ENCODE measurements around the gene DHRS11.
A peak's percentile ranks its signal among the peaks of the same experiment; 100 is the strongest.

The DHRS11 gene

DNA sequence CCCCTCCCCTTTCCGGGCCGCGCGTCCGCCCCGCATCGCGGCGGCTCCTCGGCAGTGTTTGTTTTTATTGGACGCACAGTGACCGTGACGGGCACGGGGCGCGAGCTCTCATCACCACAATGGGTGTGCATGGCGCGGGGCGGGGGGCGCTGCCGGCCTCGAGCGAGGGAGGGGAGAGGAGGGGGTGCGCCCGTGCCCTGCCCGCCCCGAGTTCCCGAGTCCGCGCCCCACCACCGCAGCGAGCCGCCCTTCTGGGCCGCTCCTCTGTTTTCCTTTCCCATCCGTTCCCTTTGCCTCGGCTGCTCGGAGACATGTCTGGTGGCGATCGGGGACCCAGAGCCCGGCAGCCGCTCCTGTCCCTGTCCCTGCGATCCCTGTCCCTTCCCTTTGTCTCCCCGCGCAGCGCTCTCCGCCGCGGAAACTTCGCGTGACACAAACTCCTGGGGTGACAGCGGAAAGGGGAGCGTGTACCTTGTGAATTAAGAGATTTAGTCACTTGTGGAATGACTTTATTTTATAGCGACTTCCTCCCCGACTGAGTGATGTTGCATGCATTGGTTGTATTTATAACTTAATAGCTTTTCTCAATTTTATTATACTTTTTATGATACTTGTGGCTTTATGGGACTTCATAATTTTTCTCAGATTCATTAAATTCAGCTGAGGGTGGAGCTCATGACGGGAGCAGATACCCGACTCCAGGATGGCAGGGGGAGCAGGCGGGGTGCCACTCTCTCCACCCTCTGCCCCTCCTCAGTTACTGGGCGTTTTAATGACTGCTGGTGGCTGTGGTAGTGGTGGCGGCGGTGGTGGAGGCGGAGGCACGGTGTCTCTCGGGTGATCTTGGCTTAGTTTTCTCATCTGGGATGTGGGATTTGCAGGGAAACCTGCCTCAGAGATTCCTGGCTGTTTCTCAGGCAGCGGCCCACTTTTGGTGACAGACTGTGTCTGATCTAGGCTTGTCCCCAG is 50.5 kb downstream of the DHRS11 start:
- no peak overlapping the region for H3K27ac Mint-ChIP-seq
- peaks cover 12% of the 10 kb centered on the region for H3K4me1 Mint-ChIP-seq (ENCODE audit: low read depth)
- H3K36me3 Mint-ChIP-seq (ENCODE audit: low read depth) = no peaks in the 10 kb centered on the region
- peaks cover 89% of the 10 kb centered on the region for H3K27me3 Mint-ChIP-seq (ENCODE audit: low read depth)
- H3K9me3 Mint-ChIP-seq = no peaks in the 10 kb centered on the region
- peak overlapping the region; percentile 81 for H3K4me3 Mint-ChIP-seq

DNA sequence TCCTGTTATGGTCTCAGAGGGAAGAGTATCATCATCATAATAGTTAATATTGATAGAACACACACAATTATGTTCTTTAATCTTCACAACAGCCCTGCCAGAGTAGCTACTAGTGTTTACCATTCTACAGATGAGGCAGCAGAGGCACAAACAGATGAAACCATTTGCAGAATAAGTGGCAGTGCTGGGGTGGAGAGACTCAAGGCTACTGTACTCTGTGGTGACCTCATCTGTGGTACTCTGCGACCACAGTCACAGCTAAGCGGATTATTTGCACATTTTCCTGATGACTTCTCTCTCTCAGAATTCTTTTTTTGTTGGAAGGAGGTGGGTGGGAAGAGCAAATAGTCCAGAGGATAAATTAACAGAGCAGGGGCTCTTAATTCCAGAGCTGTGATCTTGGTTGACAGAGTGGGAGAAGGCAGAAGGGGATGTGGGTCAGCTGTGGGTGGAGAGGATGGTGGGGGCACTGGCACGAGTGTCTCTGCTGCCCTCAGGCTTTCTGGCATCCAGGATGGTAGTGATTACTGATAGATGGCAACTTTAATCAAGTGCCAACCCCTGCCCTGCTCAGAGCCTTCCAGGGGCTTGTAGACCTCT is 51.5 kb downstream of the DHRS11 start:
- Mint-ChIP-seq H3K27me3 (ENCODE audit: low read depth) (peaks cover 83% of the 10 kb centered on the region), H3K36me3 (ENCODE audit: low read depth) (no peaks in the 10 kb centered on the region), H3K4me3 (peak overlapping the region; percentile 18), H3K27ac (no peak overlapping the region), H3K4me1 (ENCODE audit: low read depth) (peaks cover 12% of the 10 kb centered on the region), H3K9me3 (no peaks in the 10 kb centered on the region)

DNA sequence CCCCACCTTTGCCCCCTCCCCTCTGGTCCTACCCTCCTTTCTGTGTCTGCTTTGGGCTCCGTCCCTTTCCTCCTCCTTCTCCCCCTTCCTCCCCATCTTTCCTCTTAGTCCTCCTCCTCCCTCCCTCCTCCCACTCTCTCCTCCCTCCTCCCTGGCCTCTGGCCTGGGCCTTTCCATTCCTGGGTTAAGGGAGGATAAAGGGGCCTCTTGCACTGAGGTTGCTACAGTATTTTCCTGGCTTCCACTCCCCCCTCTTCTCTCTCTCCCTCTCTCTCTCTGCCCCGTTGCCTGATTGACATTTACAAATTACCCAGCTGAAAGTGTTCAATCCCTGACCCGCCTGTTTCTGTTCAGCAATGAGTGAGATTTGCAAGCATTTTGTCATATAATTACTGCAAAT is 53.7 kb downstream of the DHRS11 start:
- Mint-ChIP-seq H3K4me3 (no peak overlapping the region), H3K36me3 (ENCODE audit: low read depth) (no peaks in the 10 kb centered on the region), H3K9me3 (no peaks in the 10 kb centered on the region), H3K27ac (no peak overlapping the region), H3K27me3 (ENCODE audit: low read depth) (peaks cover 80% of the 10 kb centered on the region), H3K4me1 (ENCODE audit: low read depth) (peaks cover 14% of the 10 kb centered on the region)

DNA sequence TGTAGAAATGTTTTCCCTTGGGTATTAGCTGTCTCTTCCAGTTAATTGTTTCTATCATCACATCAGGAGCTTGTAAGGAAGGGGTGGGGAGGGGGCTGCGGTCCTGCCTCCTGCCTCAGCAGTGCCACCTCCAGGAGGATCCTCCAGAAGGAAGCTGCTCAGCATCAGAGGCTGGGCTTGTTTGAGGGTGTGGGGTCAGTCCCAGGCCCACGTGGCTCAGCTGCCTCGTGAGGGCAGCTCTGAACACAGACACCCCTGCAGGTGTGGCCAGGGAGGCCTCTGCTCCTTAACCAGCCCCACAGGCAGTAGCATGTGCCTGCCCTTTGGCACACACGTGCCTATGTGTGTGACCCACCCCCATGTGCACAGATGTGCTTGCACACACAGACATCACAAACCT is 56.0 kb downstream of the DHRS11 start:
- Mint-ChIP-seq H3K36me3 (ENCODE audit: low read depth) (no peaks in the 10 kb centered on the region), H3K27ac (no peak overlapping the region), H3K4me3 (no peak overlapping the region), H3K9me3 (no peaks in the 10 kb centered on the region), H3K4me1 (ENCODE audit: low read depth) (peaks cover 8% of the 10 kb centered on the region), H3K27me3 (ENCODE audit: low read depth) (peaks cover 75% of the 10 kb centered on the region)

DNA sequence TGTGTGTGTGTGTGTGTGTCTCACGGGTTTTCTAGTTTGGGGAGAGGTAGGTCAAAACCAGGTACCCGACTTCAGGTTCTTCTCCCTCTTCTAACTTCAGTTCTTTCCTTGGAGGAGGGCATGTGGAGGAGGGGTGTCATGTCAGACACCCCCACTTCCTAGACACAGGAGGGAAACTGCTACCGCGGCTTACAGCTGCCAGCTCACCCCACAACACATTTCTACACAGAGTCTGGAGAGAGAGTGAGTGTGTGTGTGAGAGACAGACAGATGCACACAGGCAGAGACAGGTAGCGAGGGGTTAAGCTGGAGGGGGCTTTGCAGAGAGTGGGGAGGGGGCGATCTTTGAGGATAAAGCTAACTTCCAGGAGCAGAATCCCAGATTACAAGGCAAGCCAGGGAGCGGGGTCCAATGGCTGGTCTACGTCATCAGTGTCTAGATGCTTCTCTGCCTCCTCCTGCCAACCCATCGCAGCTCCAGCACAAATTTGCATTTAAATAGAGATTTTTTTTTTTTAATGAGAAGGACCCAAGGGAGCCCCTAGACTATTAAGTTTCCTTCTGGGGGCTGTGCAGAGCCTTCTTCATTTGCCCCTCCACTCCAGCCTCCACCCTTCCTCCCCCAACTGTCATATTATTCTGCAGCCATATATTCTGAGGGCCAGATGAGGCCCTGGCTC is 58.6 kb downstream of the DHRS11 start:
- H3K4me1 Mint-ChIP-seq (ENCODE audit: low read depth) = peaks cover 2% of the 10 kb centered on the region
- H3K27me3 Mint-ChIP-seq (ENCODE audit: low read depth) = peaks cover 66% of the 10 kb centered on the region
- no peak overlapping the region for H3K4me3 Mint-ChIP-seq
- no peaks in the 10 kb centered on the region for H3K9me3 Mint-ChIP-seq
- H3K27ac Mint-ChIP-seq = no peak overlapping the region
- no peaks in the 10 kb centered on the region for H3K36me3 Mint-ChIP-seq (ENCODE audit: low read depth)

Measured in T-helper 1 cell treated with Interleukin-12 subunit alpha and Interleukin-12 subunit beta and Interleukin-4 antibody, amounts not matched to agents 30 μg/mL and 1 μg/mL, for 36 hours (primary cell).